ENCODE measurements around the gene SYT17. TPM values are rescaled to one million over a fixed set of nuclear protein-coding genes. Genes with fewer than 3 reads are reported as not detected.
A peak's percentile ranks its signal among the peaks of the same experiment; 100 is the strongest.

The SYT17 gene
- total RNA-seq, 1 donor from 2014 or later, result 0.54 TPM

DNA sequence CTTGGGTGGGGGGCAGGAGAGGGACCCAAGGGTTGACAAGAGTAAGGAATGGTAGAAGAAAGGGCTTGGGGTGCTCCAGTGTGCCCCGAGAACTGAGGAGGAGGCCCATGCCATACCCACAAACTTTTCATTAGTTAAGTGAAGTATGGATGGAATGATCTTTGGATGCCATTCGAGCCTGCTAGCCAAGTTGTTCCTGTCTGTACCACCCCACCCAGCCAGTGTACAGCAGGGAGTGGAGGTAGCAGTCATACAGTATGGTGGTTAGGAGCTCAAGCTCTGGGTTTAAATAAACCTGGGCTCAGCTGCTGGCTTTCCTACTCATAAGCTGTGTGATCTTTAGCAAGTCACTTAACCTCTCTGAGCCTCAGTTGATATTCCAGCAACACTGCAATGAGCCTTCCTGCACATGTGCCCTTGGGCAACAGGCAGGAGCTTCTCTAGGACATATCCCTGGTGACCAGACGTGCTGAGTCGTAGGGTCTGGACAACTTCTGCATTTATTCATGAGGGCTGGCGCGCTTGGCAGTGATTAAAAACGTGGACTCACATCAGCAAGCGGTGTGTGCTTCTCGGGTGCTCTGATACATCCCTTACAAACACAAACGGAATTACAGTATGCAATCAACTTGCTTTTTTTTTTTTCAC lies 31.4 kb upstream of the SYT17 start:
- intact Hi-C loops (cut with DNase I), result no loop called here
- ATAC-seq (peak; percentile 40), DNase-seq (ENCODE audit: missing footprints) (no peak)

DNA sequence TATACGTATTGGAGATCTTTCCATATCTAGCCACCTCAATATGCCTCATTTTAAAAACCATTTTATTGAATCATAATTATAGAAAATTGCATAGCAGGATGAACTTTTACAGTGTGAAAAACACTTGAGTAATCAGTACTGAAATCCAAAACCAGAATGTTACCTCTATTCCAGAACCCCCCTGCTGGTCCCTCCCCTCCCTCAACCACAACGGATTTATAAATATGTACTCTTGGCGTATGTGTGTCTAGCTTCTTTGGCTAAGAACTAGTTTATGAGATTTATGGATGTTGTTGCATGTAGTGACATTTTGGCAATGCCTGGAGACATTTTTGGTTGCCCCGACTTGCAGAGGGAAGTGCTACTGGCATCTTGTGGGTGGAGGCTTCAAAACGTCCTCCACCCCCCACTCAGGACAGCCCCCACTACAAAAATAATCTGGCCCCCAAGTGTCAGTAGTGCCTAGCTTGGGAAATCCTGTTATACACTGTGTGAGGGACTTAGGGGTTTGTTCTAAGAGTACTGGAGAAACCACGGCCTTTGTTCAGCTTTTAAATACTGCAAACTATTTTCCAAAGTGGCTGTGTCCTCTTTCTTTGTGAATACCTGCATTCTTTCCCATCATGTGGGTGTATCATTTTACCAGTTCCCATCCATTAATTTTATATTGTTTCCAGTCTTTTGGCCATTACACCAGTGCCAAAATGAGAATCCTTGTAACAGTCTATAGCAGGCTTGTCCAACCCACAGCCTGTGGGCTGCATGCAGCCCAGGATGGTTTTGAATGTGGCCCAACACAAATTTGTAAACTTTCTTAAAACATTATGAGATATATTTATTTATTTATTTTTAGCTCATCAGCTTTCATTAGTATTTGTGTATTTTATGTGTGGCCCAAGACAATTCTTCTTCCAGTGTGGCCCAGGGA lies 30.6 kb upstream of the SYT17 start:
- no peak for ATAC-seq
- intact Hi-C loops (cut with DNase I), result loop anchor here (2.0 kb wide), 1 partner anchor 23 kb away; no protein-coding TSS in a partner anchor

DNA sequence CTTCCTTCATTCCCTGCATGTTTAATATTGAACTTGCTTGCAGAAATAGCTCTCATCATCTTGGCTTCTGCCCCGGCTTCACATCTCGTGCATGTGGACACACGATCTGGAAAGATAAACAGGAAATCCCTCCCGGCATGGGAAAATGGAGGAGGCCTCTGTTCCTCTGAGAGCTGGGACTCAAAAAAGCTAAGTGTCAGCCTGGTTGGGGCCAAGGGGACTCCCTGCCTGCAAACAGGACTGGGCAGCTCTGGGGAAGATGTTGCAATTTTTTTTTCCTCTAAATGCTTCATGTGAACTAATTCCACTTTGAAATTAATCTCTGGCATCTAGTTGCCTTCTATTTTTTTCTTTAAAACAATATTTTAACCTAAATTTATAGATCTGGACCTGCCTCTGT lies 29.4 kb upstream of the SYT17 start:
- intact Hi-C loops (cut with DNase I), result loop anchor here (2.0 kb wide), 1 partner anchor 24 kb away; no protein-coding TSS in a partner anchor
- DNase-seq (ENCODE audit: missing footprints) (no peak), ATAC-seq (peak; percentile 91)

More for the DNA sequence above, 30.6 kb upstream of the SYT17 start:
- DNase-seq (ENCODE audit: missing footprints), result no peak

DNA sequence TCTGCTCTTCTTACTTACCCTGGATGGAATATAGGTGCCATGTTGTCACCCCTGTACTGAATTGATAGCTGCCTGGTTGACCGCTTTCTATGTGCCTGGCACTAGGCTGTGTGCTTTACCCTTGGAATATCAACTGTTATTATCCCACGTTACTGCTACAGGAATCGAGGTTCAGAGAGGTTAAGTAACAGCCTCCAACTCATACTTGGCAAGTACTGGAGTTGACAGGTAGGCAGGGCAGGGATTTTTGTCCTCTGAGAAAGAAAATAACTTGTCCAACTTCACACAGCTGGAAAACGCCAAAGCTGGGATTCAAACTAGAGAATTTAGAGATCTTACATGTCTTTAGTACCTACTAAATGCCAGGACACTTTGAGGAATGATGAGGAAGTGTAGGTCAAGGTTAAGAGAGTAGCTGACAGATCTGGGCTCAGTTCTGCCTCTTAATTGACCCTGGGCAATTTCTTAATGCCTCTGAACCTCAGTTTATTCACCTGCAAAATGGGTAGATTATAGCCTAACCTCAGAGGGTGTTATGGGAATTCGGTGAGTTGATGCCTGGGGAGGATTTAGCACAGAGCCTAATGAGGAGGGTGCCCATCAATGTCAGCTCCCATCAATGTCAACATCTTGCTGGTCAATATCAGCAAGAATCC lies 28.5 kb upstream of the SYT17 start:
- DNase-seq (ENCODE audit: missing footprints) (no peak), ATAC-seq (no peak)
- intact Hi-C loops (cut with DNase I), result loop anchor here (2.0 kb wide), 1 partner anchor 25 kb away; no protein-coding TSS in a partner anchor

DNA sequence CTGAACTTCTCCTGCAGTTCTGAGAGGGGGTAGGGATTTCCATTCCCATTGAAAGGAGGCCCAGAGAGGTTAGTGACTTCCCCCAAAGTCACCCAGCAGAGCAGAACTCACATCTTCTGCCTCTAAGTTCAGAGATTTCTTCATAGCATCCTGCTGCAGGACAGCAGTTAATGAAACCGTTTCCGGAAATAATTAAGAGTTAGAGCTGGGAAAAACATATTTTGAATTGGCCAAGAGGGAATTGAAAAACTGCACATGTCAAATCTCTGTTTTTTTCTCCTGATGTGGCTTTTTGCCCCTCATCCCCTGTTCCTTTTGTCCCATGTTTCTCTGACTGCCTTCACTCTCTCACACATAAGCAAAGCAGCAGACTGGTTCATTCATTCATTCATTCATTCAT lies 27.6 kb upstream of the SYT17 start:
- intact Hi-C loops (cut with DNase I), result no loop called here
- ATAC-seq, result no peak
- no peak for DNase-seq (ENCODE audit: missing footprints)

DNA sequence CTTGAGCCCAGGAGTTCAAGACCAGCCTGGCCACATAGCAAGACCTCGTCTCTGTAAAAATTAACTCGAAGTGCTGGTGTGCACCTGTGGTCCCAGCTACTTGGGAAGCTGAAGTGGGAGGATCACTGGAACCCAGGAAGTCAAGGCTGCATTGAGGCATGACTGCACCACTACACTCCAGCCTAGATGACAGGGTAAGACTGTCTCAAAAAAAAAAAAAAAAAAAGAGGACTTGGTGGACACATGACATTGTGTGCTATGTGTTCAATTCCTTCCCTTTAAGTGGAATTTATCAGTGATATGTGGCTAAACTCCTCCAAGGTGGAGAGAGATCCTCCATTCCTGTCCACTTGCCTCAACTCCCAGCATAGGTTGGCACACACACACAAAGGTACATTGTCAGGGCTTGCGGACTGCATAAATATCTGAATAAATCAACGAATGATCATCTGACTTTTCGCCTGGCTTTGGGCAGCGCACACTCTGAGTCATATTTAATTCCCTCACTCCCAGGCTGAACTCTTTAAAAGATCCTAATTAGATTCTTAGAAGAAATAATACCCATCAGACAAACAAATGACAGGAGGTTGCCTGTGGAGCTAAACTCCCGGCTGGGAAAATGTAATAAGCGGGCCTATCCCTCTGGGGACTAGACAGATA lies 25.0 kb upstream of the SYT17 start:
- DNase-seq (ENCODE audit: missing footprints) (no peak), ATAC-seq (no peak)
- intact Hi-C loops (cut with DNase I), result no loop called here

DNA sequence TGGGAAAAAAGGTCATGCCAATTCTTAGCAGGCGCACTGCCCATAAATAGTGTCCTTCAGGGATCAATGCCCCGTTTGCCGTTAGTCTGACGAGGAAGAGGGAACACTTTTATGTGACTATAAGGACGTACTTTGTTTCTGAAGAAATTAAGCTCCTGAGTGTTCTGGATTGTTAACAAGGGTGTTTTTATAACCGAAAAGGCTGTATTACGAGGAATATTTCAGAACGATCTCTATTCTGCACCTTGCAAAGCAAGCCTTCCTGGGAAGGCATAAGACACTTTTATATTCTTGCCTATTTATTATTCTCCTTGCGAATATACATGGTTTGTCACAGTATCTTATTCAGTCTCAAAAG lies 24.5 kb upstream of the SYT17 start:
- no peak for ATAC-seq
- intact Hi-C loops (cut with DNase I), result no loop called here

DNA sequence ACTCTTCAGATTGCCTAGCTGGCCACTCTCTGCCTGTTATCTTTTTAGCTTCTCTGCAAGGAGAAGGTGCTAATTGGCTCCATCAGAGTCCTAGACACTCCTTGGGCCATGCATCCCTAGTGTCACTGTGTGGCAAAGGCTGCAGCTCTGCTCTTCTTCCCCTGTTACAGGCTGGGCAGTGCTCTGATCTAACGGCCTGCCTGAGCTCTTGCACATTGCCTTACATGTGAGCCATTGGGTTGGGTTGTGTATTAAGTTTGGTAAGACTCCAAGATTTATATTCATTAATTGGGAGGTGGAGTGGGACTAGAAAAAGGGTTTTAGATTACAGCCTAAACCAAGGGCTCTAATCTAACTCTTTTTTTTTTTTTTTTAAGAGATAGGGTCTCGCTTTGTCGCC lies 23.0 kb upstream of the SYT17 start:
- ATAC-seq, result no peak
- no peak for DNase-seq (ENCODE audit: missing footprints)
- intact Hi-C loops (cut with DNase I), result no loop called here

More for the DNA sequence above, 24.5 kb upstream of the SYT17 start:
- DNase-seq (ENCODE audit: missing footprints), result no peak

DNA sequence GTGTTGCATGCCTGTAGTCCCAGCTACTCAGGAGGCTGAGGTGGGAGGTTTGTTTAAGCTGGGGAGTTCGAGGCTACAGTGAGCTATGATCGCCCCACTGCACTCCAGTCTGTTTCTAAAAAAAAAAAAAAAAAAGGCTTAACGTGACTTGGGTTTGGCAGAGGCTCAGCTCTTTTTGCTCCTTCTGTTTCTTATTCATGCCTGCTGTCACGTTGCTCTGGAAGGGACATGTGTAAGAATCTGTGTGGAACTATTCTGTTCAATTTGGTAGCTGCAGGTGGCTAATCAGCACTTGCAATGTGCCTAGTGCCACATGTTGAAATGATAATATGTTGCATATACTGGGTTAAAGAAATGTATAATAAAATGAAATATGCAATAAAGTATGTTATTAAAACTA lies 20.9 kb upstream of the SYT17 start:
- DNase-seq (ENCODE audit: missing footprints) (no peak), ATAC-seq (no peak)
- intact Hi-C loops (cut with DNase I), result no loop called here

DNA sequence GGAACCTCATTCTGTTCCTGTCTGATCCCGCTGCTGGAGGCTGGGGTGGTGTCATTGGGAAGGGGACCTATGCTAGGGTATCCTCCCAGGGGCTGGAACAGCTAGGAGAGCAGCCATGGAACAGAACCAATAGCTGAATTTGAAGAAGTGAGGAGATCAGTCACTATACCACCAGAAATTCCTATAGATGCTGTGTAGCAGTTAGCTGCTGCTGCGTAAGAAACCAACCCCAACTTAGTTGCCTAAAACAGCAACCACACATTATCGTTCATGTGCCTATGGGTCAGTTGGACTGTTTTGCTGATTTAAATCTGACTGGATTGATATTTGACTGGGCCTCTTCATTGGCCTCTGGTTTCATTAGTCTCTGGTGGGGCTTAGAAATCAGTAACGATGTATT lies 20.4 kb upstream of the SYT17 start:
- intact Hi-C loops (cut with DNase I), result no loop called here
- DNase-seq (ENCODE audit: missing footprints) (no peak), ATAC-seq (no peak)

DNA sequence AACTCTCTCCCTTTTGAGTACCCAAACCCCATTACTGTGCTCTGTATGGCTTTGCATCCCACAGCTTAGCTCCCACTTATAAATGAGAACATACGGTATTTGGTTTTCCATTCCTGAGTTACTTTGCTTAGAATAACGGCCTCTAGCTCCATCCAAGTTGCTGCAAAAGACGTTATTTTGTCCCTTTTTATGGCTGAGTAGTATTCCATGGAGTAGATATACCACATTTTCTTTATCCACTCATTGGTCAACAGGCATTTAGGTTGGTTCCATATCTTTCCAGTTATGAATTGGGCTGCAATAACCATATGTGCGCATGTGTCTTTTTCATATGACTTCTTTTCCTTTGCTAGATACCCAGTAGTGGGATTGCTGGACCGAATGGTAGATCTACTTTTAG lies 19.9 kb upstream of the SYT17 start:
- intact Hi-C loops (cut with DNase I), result no loop called here
- DNase-seq (ENCODE audit: missing footprints) (no peak), ATAC-seq (no peak)

DNA sequence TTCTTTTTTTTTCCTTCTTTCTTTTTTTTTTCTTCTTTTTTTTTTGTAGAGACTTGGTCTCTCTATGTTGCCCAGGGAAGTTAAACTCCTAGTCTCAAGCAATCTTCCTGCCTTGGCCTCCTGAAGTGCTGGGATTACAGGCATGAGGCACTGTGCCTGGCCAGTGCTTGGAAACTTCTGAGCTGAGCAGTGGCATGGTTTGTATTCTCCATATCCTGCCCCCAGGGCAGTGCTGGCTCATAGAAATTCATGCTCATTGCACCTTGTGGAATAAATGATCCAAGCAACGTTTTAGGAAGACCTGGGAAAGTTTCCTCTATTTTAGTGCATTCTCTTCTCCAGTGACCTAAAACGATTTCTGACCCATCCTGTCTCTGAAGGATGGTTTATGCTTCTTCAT lies 16.7 kb upstream of the SYT17 start:
- intact Hi-C loops (cut with DNase I), result no loop called here
- DNase-seq (ENCODE audit: missing footprints), result no peak
- no peak for ATAC-seq

DNA sequence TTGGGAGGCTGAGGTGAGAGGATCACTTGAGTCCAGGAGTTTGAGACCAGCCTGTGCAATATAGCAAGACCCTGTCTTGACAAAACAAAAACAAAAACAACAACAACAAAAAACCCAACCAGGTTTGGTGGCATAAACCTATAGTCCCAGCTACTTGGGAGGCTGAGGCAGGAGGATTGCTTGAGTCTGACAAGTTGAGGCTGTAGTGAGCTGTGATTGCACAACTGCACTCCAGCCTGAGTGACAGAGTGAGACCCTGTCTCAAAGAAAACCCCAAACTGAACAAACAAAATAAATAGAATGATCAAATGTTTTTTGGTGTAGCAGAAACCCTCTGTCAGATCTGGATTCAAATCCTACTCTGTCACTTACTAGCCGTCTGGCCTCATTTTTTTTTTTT lies 16.0 kb upstream of the SYT17 start:
- intact Hi-C loops (cut with DNase I), result no loop called here
- ATAC-seq (no peak), DNase-seq (ENCODE audit: missing footprints) (no peak)

DNA sequence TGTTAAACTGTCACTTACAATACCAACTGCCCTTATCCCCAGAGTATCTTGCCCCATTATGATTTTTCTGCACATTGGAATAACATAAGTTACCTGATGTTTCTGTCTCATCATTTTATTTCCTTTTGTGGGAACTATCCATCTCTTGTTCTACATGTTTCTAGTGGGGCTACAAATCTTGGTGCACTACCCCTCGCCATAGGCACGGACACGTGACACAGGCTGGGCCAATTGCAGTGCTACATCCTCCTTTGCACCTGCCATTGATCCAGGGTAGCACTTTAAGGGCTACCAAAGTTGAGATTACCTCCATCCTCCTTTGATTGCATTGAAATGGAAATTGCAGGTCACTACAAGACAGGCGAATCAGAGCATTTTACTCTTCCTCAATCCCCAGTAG lies 14.2 kb upstream of the SYT17 start:
- intact Hi-C loops (cut with DNase I), result no loop called here
- ATAC-seq (no peak), DNase-seq (ENCODE audit: missing footprints) (no peak)

DNA sequence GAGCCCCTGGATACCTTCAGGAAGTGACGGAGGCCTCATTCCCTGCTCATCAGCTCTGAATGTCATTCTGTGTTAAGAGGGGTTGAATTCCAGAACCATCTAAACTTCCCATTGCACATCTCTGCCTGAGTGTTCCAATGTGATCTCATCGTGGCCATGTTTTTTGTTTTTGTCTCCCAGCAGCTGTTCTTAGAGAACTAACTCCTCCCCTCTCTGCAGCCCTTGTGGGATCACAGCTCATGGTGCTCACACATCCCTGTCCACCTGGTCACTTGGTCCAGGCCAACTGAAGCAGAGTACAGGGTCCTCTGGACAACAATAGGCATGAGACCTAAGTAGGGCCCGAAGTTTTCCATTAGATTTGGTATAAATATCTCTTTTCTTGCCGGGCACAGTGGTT lies 6.0 kb upstream of the SYT17 start:
- no peak for ATAC-seq
- DNase-seq (ENCODE audit: missing footprints), result no peak
- intact Hi-C loops (cut with DNase I), result loop anchor here (10.0 kb wide), 1 partner anchor 213 kb away; no protein-coding TSS in a partner anchor

DNA sequence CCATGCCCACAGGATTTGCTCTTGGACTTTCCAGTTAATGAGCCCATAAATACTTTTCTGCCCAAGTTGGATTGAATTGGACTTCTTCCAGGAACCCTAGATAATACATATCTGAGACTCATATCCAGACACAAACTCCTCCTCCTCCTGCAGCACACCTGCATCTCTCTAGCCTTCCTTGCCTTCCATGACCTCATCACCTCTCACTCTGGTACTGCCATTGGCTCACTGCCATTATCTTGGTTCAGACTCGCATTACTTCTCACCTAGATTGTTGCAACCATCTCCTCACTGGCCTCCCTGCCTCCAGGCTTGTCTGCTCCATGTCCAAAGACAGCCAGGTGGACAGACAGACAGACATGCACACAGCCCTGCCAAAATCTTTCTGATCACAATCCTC lies 4.8 kb upstream of the SYT17 start:
- intact Hi-C loops (cut with DNase I), result loop anchor here (10.0 kb wide), 1 partner anchor 212 kb away; no protein-coding TSS in a partner anchor
- DNase-seq (ENCODE audit: missing footprints), result no peak
- no peak for ATAC-seq

DNA sequence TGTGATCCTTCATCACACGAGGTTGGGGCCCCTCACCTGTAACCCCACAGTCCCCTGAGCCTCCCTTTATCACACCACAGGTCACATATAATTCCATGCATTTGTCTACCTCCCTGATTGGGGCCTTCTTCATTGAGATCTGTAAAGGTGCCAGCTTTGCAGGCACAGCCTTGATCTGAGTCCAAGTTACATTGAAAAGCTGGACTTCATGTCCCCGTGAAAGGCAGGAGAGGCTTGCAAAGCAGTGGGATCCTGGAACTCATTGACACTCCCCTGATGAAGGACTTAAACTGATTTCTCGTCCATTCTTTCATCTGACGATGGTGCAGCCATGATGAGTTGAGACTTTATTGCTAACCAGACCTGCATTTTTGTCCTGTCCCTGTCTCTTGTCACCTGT lies 3.8 kb upstream of the SYT17 start:
- DNase-seq (ENCODE audit: missing footprints), result no peak
- intact Hi-C loops (cut with DNase I), result loop anchor here (10.0 kb wide), 1 partner anchor 211 kb away; no protein-coding TSS in a partner anchor
- ATAC-seq, result no peak

DNA sequence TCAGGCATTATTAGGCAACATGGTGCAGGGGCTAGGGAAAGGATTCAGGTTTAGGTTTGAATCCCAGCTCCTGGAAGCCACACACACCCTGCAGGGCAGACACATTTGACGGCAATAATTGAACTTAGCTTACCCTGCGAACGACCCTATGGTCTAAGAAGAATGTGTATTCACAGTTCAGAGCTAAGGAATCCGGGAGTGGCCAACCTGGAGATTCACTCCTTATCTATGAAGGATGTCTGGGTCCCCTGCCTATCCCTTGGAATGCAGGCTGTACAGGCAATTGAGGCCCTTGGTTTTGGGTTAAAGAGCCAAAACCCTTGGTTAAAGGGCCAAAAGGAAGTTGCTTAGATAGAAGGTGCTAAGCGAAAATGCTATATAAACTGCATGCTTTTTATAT lies 2.9 kb upstream of the SYT17 start:
- DNase-seq (ENCODE audit: missing footprints) (no peak), ATAC-seq (no peak)
- intact Hi-C loops (cut with DNase I), result loop anchor here (5.0 to 10.0 kb wide), 2 partner anchors 78 to 210 kb away; no protein-coding TSS in a partner anchor

DNA sequence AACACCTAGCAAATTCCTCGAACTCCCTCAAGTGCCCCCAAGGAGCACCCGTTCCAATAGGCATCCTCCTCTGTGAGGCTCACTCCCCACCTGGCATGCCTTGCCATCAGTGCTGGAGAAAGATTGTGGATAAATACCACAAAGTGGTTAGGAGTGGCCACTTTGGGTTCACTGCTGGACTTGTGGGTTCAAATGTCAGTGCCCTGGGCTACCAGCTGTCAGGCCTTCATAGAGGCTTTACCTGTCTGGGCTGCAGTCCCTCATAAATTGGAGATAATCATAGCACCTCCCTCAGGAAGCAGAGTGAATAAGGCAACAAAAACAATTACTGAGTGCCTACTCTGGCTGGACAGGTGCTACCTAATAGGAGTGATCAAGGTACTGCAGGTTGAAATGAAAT lies 1.5 kb upstream of the SYT17 start:
- DNase-seq (ENCODE audit: missing footprints) (no peak), ATAC-seq (no peak)
- intact Hi-C loops (cut with DNase I), result loop anchor here (5.0 to 10.0 kb wide), 2 partner anchors 79 to 208 kb away; no protein-coding TSS in a partner anchor

All from Right ventricle myocardium inferior (tissue), 1 donor.